Measurements from ENCODE around the gene ZC3H14. TPM values are rescaled to one million over a fixed set of nuclear protein-coding genes. Genes with fewer than 3 reads are reported as not detected.

The ZC3H14 gene
- total RNA-seq, 2 donors from 2014 or later = 34.6 to 61.9 TPM

DNA sequence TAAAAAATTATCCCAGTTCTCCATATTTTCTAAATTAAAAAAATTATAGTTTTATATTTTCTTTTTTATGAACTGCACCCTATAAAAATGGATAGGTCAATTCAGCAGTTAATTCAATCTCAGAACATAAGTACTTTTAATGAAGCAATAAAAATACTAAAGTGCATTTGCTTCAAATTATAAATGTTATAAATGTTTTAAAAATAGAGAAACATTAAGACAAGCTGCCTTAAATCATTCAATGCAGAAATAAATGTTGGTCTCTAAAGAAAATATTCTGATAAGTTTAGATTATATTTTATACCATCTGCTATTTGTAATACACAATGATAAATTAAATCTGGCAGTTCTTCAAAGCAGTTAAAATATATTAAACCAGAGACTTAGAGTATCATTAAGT is 65.6 kb downstream of the ZC3H14 start:
- no peaks in the 10 kb centered on the region for H3K4me1 Mint-ChIP-seq (ENCODE audit: low read depth in 2 of 2)
- no peaks in the 10 kb centered on the region for H3K9me3 Mint-ChIP-seq
- no peak for DNase-seq (ENCODE audit: low spot score)
- no peak overlapping the region for H3K27ac Mint-ChIP-seq
- H3K4me3 Mint-ChIP-seq = no peak overlapping the region
- peaks cover 0 to 2% of the 10 kb centered on the region in 2 donors for H3K27me3 Mint-ChIP-seq
- peaks cover 5% of the 10 kb centered on the region for H3K36me3 Mint-ChIP-seq
- ATAC-seq = no peak

DNA sequence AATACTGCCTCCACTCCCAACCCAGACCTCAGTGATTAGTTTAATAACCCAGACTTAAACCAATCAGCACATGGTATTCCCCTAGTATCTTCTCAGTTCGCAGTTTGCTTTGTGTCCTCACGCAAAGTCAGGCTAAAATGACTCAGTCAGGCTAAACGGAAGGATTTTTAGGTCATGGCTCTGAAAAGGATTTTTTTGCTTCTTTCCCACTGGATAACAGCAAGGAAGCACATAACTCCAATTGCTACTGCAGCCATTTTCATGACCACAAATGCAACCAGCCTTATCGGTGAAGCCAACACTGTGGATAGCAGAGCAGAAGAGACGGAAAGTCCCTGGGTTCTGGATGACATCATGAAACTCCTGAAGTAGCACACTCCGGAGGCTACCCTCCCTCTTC is 67.7 kb downstream of the ZC3H14 start:
- no peaks in the 10 kb centered on the region for H3K36me3 Mint-ChIP-seq
- no peak overlapping the region for H3K27ac Mint-ChIP-seq
- no peak for ATAC-seq
- no peak overlapping the region for H3K4me3 Mint-ChIP-seq
- DNase-seq (ENCODE audit: low spot score) = no peak
- H3K9me3 Mint-ChIP-seq = no peaks in the 10 kb centered on the region
- no peaks in the 10 kb centered on the region for H3K4me1 Mint-ChIP-seq (ENCODE audit: low read depth in 2 of 2)
- H3K27me3 Mint-ChIP-seq = peaks cover 0 to 2% of the 10 kb centered on the region in 2 donors

DNA sequence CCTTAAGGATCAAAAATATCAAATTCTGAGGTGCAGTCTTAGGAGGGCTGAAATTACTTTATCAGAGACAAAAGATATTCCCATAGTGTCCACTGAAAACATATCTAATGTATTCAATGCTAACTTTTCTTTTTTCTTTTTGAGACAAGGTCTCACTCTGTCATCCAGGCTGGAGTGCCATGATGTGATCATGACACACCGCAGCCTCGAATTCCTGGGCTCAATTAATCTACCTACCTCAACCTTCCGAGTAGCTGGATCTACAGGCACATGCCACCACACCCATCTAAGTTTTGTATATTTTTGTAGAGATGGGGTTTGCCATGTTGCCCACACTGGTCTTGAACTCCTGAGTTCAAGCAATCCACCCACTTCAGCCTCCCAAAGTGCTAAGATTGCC is 68.3 kb downstream of the ZC3H14 start:
- Mint-ChIP-seq H3K4me1 (ENCODE audit: low read depth in 2 of 2) (no peaks in the 10 kb centered on the region), H3K9me3 (no peaks in the 10 kb centered on the region), H3K36me3 (no peaks in the 10 kb centered on the region), H3K27ac (no peak overlapping the region), H3K27me3 (peaks cover 0 to 2% of the 10 kb centered on the region in 2 donors), H3K4me3 (no peak overlapping the region)
- no peak for DNase-seq (ENCODE audit: low spot score)
- no peak for ATAC-seq

DNA sequence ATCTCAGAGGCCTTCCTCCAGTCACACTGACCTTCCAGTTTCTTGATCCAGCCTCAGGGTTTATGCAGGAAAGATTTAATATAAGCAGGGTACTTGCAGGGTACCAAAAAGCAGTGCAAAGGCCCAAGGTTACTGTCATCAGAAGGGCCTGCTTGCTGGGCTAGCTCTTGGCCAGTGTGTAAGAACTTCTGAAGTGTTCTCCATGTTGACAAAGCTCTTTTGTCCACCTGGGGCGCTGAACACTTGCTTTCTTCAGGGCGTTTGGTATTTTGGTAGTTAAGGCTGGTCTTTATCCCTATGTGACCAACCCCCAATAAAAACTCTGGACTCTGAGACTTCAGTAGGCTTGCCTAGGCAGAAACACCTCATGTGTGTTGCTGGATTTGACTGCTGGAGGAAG is 69.7 kb downstream of the ZC3H14 start:
- Mint-ChIP-seq H3K27me3 (peaks cover 0 to 2% of the 10 kb centered on the region in 2 donors), H3K27ac (no peak overlapping the region), H3K36me3 (no peaks in the 10 kb centered on the region), H3K9me3 (no peaks in the 10 kb centered on the region), H3K4me1 (ENCODE audit: low read depth in 2 of 2) (no peaks in the 10 kb centered on the region), H3K4me3 (no peak overlapping the region)
- DNase-seq (ENCODE audit: low spot score) = no peak
- ATAC-seq = no peak

DNA sequence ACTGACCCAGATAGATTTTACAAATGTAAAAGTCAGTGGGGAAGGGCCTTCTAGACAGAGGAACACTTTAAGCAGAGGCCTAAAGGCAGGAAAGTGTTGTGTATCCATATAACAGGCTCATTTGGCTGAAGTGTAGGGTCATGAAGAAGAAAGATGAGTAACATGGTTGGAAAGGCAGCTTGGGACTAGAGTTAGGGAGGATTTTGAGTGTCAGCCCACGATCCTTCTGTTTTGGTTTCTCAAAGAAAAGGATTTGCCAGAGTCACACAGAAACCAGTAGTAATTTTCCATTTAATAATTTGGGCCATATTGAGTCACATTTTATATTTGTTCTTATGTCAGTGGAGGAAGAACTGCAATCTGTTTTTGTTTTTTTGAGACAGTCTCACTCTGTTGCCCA is 76.4 kb downstream of the ZC3H14 start:
- Mint-ChIP-seq H3K4me1 (ENCODE audit: low read depth in 2 of 2) (no peaks in the 10 kb centered on the region), H3K36me3 (peaks cover 32% of the 10 kb centered on the region), H3K27ac (no peak overlapping the region), H3K27me3 (peaks cover 0 to 3% of the 10 kb centered on the region in 2 donors), H3K9me3 (peaks cover 12% of the 10 kb centered on the region), H3K4me3 (no peak overlapping the region)
- DNase-seq (ENCODE audit: low spot score) (no peak), ATAC-seq (no peak)

DNA sequence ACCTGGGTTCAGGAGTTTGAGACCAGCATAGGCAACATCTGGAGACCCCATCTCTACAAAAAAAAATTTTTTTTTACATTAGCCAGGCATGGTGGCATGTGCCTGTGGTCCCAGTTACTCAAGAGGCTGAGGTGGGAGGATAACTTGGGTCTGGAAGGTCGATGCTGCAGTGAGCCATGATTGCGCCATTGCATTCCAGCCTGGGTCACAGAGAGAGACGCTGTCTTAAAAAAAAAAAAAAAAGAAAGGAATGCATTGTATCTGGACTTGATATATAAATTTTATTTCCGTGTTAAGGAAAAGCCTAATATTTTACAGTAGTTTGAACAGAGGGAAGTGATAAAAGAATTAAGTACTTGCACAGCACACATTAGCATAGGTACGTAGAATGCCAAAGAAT is 97.2 kb downstream of the ZC3H14 start:
- ATAC-seq = no peak
- Mint-ChIP-seq H3K4me1 (ENCODE audit: low read depth in 2 of 2) (no peaks in the 10 kb centered on the region), H3K36me3 (peaks cover 10% of the 10 kb centered on the region), H3K27ac (no peak overlapping the region), H3K9me3 (peaks cover 2% of the 10 kb centered on the region), H3K27me3 (no peaks in the 10 kb centered on the region), H3K4me3 (no peak overlapping the region)
- no peak for DNase-seq (ENCODE audit: low spot score)

DNA sequence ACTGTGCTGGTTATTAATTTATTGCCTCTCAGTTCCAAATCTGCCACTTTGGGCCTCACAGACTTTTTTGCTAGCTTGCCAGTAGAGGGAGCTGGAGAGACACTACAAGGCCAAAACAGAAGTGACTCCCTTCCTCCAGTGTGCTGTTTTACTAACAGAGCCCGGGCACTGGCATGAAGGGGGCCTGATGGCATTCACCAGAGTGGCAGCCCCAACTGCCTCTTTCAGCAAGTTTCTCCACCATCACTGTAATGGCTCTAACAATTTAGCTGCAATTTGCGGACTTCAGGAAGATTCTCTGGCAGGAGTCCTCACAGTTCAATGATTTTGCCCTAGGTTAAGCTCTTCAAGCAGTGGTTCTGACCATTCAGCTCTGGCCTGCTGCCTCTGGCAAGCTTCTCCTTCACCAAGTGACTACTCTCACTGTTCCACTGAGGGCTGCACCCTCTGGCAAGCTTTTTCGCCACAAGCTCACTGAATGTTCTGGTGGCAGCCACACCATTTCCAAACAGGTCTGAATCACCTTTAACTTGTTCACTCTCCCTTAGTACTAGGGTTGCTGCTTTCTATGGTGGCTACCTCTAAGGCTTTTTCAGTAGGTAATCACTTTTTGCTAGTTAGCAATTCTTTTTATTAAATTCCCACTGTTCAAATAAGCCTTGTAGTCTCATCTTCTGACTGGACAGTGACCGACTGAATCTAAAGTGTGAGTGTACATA is 104.9 kb downstream of the ZC3H14 start:
- H3K27ac Mint-ChIP-seq = no peak overlapping the region

DNA sequence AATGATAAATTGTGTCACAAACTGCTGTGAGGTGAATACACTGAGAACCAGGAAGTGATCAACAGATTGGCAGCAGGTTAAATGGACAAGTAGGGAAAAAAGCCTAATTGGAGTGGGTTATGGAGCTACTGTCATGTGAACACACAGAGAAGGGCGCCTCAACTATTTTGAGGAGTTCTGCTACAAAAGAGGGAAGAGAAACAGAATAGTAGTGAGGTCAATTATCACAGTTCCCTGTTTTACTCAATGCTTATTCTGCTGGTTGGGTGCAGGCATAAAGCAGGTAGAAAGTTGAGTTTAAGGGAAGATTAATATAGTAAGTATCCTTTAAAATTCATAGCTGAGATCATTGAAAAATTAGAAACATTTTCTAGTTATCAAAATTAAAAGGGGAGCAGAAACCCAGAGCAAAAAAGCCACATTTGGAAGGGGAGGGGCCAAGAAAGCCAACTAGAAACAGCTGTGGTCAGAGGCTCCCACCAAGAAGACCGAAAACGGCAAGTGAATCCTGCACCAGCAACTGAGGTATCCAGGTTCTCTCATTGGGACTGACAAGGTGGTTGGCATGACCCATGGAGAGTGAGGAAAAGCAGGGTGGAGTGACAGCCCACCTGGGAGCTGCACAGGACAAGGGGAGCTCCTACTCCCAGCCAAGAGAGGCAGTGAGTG is 105.7 kb downstream of the ZC3H14 start:
- H3K27me3 Mint-ChIP-seq = peaks cover 0 to 10% of the 10 kb centered on the region in 2 donors
- DNase-seq (ENCODE audit: low spot score) (no peak), ATAC-seq (no peak)
- H3K4me1 Mint-ChIP-seq (ENCODE audit: low read depth in 2 of 2) = no peaks in the 10 kb centered on the region
- no peak overlapping the region for H3K27ac Mint-ChIP-seq
- peaks cover 14% of the 10 kb centered on the region for H3K36me3 Mint-ChIP-seq
- no peak overlapping the region for H3K4me3 Mint-ChIP-seq
- H3K9me3 Mint-ChIP-seq = peaks cover 4% of the 10 kb centered on the region

More for the DNA sequence above, 104.9 kb downstream of the ZC3H14 start:
- DNase-seq (ENCODE audit: low spot score) (peak; percentile 67), ATAC-seq (peak in 1 of 2 donors; percentile 61)
- Mint-ChIP-seq H3K27me3 (peaks cover 0 to 8% of the 10 kb centered on the region in 2 donors), H3K4me1 (ENCODE audit: low read depth in 2 of 2) (no peaks in the 10 kb centered on the region), H3K4me3 (no peak overlapping the region), H3K36me3 (peaks cover 14% of the 10 kb centered on the region), H3K9me3 (peaks cover 4% of the 10 kb centered on the region)

DNA sequence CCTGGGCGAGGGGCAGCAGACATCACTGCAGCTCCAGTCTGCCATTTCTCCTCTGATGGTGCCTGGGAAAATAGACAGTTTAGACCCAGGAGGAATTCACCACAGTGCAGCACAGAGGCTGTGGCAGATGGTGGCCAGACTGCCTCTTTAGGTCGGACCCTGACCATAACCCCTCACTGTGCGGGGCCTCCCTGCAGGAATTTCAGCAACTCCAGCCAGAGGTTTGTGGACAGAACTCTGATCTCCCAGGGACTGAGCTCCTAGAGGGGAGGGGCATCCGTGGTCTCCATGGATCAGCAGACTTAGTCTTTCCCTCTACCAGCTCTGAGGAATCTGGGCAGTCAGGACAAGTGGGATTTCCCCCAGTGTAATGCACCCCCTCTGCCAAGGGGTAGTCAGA is 106.5 kb downstream of the ZC3H14 start:
- Mint-ChIP-seq H3K4me3 (no peak overlapping the region), H3K36me3 (peaks cover 14% of the 10 kb centered on the region), H3K27me3 (peaks cover 0 to 11% of the 10 kb centered on the region in 2 donors), H3K9me3 (peaks cover 4% of the 10 kb centered on the region), H3K27ac (no peak overlapping the region), H3K4me1 (ENCODE audit: low read depth in 2 of 2) (no peaks in the 10 kb centered on the region)
- no peak for DNase-seq (ENCODE audit: low spot score)
- ATAC-seq = no peak

Other genes with a start within 250 kb of the ZC3H14 start
- not detected for gene KCNK10, start 239.8 kb upstream of the ZC3H14 start, total RNA-seq
- 1 to 10 TPM; 3.1 to 3.9 TPM for gene SPATA7, start 177.4 kb upstream of the ZC3H14 start, total RNA-seq
- under 1 TPM; 0.50 to 0.53 TPM for gene PTPN21, start 8.0 kb upstream of the ZC3H14 start, total RNA-seq
- gene EML5, start 229.9 kb downstream of the ZC3H14 start, total RNA-seq = 10 to 100 TPM in 1 of 2 donors, 1 to 10 TPM in 1; 4.0 to 12.3 TPM

All from natural killer cell treated with Interleukin-12 subunit alpha and Interleukin-12 subunit beta and Interleukin-15 and Interleukin-18, amount 100 ng/mL, for 72 hours (primary cell).